IMR-90 (cell line): ENCODE results near the gene ZNF586. TPM values are rescaled to one million over a fixed set of nuclear protein-coding genes. Genes with fewer than 3 reads are reported as not detected.

ENCODE experiments used
- polyA plus RNA-seq, 3 experiments: library from polyadenylated mRNA; depleted of rRNA; stranded (reverse); fragments of >200 nt; gene quantifications; 2 replicates each; pipeline ENCODE4 v1.2.3, GENCODE V29; 2012; ENCODE audit warnings: low replicate concordance in 1 of 3
- total RNA-seq: library from RNA; depleted of rRNA; stranded (reverse); fragments of >200 nt; gene quantifications from 2 replicates; pipeline ENCODE4 v1.2.3, GENCODE V29; 2012; rRNA removed

ZNF586 gene
- total and polyA plus RNA-seq, 2 of the 4 experiments (the other 2 are of a cell fraction), result 5.6 to 18.6 TPM

Other genes with a start within 250 kb of the ZNF586 start
- 6.9 and 8.6 TPM in 2 replicates for gene ZNF549, start 242.3 kb upstream of the ZNF586 start, total RNA-seq
- gene ZNF549, start 242.3 kb upstream of the ZNF586 start, polyA plus RNA-seq (2012; rRNA removed), result 2.1 and 2.4 TPM in 2 replicates
- 6.9 and 12.5 TPM in 2 replicates for gene ZNF550, start 209.8 kb upstream of the ZNF586 start, total RNA-seq
- gene ZNF550, start 209.8 kb upstream of the ZNF586 start, polyA plus RNA-seq (2012; rRNA removed), result 4.2 and 5.7 TPM in 2 replicates
- gene ZNF416, start 190.8 kb upstream of the ZNF586 start, total RNA-seq, result 6.1 and 8.1 TPM in 2 replicates
- 2.3 and 2.6 TPM in 2 replicates for gene ZNF416, start 190.8 kb upstream of the ZNF586 start, polyA plus RNA-seq (2012; rRNA removed)
- gene ZIK1, start 185.5 kb upstream of the ZNF586 start, total RNA-seq, result 9.2 and 11.8 TPM in 2 replicates
- 3.5 and 4.1 TPM in 2 replicates for gene ZIK1, start 185.5 kb upstream of the ZNF586 start, polyA plus RNA-seq (2012; rRNA removed)
- gene ZNF530, start 169.8 kb upstream of the ZNF586 start, total RNA-seq, result 4.4 and 6.6 TPM in 2 replicates
- 2.9 and 3.0 TPM in 2 replicates for gene ZNF530, start 169.8 kb upstream of the ZNF586 start, polyA plus RNA-seq (2012; rRNA removed)
- 31.0 and 31.1 TPM in 2 replicates for gene ZNF134, start 155.4 kb upstream of the ZNF586 start, total RNA-seq
- 6.0 and 6.2 TPM in 2 replicates for gene ZNF134, start 155.4 kb upstream of the ZNF586 start, polyA plus RNA-seq (2012; rRNA removed)
- gene ZNF211, start 136.5 kb upstream of the ZNF586 start, total RNA-seq, result 9.2 and 13.1 TPM in 2 replicates
- 6.5 and 8.7 TPM in 2 replicates for gene ZNF211, start 136.5 kb upstream of the ZNF586 start, polyA plus RNA-seq (2012; rRNA removed)
- not detected in 2 replicates for gene ZSCAN4, start 100.7 kb upstream of the ZNF586 start, total RNA-seq
- gene ZSCAN4, start 100.7 kb upstream of the ZNF586 start, polyA plus RNA-seq (2012; rRNA removed), result not detected in 2 replicates
- gene ZNF551, start 87.7 kb upstream of the ZNF586 start, total RNA-seq, result 13.9 and 14.7 TPM in 2 replicates
- 2.6 and 3.3 TPM in 2 replicates for gene ZNF551, start 87.7 kb upstream of the ZNF586 start, polyA plus RNA-seq (2012; rRNA removed)
- gene ZNF154, start 60.5 kb upstream of the ZNF586 start, total RNA-seq, result 1.9 and 2.9 TPM in 2 replicates
- 1.5 and 2.2 TPM in 2 replicates for gene ZNF154, start 60.5 kb upstream of the ZNF586 start, polyA plus RNA-seq (2012; rRNA removed)
- gene ZNF671, start 42.1 kb upstream of the ZNF586 start, total RNA-seq, result 13.3 and 14.9 TPM in 2 replicates
- gene ZNF671, start 42.1 kb upstream of the ZNF586 start, polyA plus RNA-seq (2012; rRNA removed), result 3.1 and 4.1 TPM in 2 replicates
- gene ZNF776, start 22.9 kb upstream of the ZNF586 start, total RNA-seq, result 14.3 and 15.8 TPM in 2 replicates
- gene ZNF776, start 22.9 kb upstream of the ZNF586 start, polyA plus RNA-seq (2012; rRNA removed), result 3.3 and 4.3 TPM in 2 replicates
- gene ZNF552, start 45.2 kb downstream of the ZNF586 start, total RNA-seq, result 4.7 and 5.0 TPM in 2 replicates
- 1.8 and 2.8 TPM in 2 replicates for gene ZNF552, start 45.2 kb downstream of the ZNF586 start, polyA plus RNA-seq (2012; rRNA removed)
- 32.2 and 33.9 TPM in 2 replicates for gene ZNF587B, start 60.6 kb downstream of the ZNF586 start, total RNA-seq
- 2.5 and 3.7 TPM in 2 replicates for gene ZNF587B, start 60.6 kb downstream of the ZNF586 start, polyA plus RNA-seq (2012; rRNA removed)
- 32.5 and 43.7 TPM in 2 replicates for gene ZNF587, start 80.2 kb downstream of the ZNF586 start, total RNA-seq
- gene ZNF587, start 80.2 kb downstream of the ZNF586 start, polyA plus RNA-seq (2012; rRNA removed), result 11.2 and 14.0 TPM in 2 replicates
- 5.9 and 6.9 TPM in 2 replicates for gene ZNF814, start 119.4 kb downstream of the ZNF586 start, total RNA-seq
- 3.9 and 4.5 TPM in 2 replicates for gene ZNF814, start 119.4 kb downstream of the ZNF586 start, polyA plus RNA-seq (2012; rRNA removed)
- 20.8 and 23.1 TPM in 2 replicates for gene ZNF417, start 146.9 kb downstream of the ZNF586 start, total RNA-seq
- 3.1 and 4.0 TPM in 2 replicates for gene ZNF417, start 146.9 kb downstream of the ZNF586 start, polyA plus RNA-seq (2012; rRNA removed)
- 3.4 and 4.2 TPM in 2 replicates for gene ZNF418, start 165.7 kb downstream of the ZNF586 start, total RNA-seq
- gene ZNF418, start 165.7 kb downstream of the ZNF586 start, polyA plus RNA-seq (2012; rRNA removed), result 1.0 and 2.1 TPM in 2 replicates
- 6.1 and 7.0 TPM in 2 replicates for gene ZNF256, start 178.0 kb downstream of the ZNF586 start, total RNA-seq
- 2.3 and 3.0 TPM in 2 replicates for gene ZNF256, start 178.0 kb downstream of the ZNF586 start, polyA plus RNA-seq (2012; rRNA removed)
- gene C19orf18, start 204.9 kb downstream of the ZNF586 start, total RNA-seq, result not detected in 2 replicates
- gene C19orf18, start 204.9 kb downstream of the ZNF586 start, polyA plus RNA-seq (2012; rRNA removed), result 0.15 TPM in 1 of 2 replicates, not detected in the other
- gene ZNF606, start 233.1 kb downstream of the ZNF586 start, total RNA-seq, result 9.0 and 9.4 TPM in 2 replicates
- gene ZNF606, start 233.1 kb downstream of the ZNF586 start, polyA plus RNA-seq (2012; rRNA removed), result 2.6 and 4.3 TPM in 2 replicates